H1 (cell line): Measurements from ENCODE around the gene PLEKHA1.

Source experiments
- CEBPB ChIP-seq: IDR thresholded peaks from 2 replicates; pipeline ENCODE4 v1.6.1; 2012; ENCODE audit warnings: low read depth, low read length
- EP300 ChIP-seq, 2 experiments: IDR thresholded peaks; 1 replicate in 1 of 2; 2 replicates in 1 of 2; pipeline ENCODE4 v1.6.1; 2011 to 2012; ENCODE audit warnings: low read depth in 2 of 2, low read length in 2 of 2, mild to moderate bottlenecking in 2 of 2, borderline replicate concordance in 1 of 2, inconsistent platforms in 1 of 2, moderate library complexity in 1 of 2
- GABPA ChIP-seq: IDR thresholded peaks from 2 replicates; pipeline ENCODE4 v1.6.1; 2011; ENCODE audit warnings: mild to moderate bottlenecking, low read length, moderate library complexity, borderline replicate concordance; ENCODE audit not compliant: insufficient read depth
- MAFK ChIP-seq: IDR thresholded peaks from 2 replicates; pipeline ENCODE4 v1.6.1; 2012; ENCODE audit warnings: low read depth, mild to moderate bottlenecking, improper control_type of control experiment, low read length
- PHF8 ChIP-seq: fragments of 200-600 bp; sonication (generic); conservative IDR thresholded peaks from 2 replicates; pipeline ENCODE4 v1.7.1; 2012; ENCODE audit warnings: low read depth, mild to moderate bottlenecking, inconsistent platforms, low read length, moderate library complexity
- POLR2A ChIP-seq, 2 experiments: IDR thresholded peaks; 1 replicate in 1 of 2; 2 replicates in 1 of 2; pipeline ENCODE4 v1.6.1; 2011; ENCODE audit warnings: low read depth in 2 of 2, low read length in 2 of 2, mild to moderate bottlenecking in 2 of 2; ENCODE audit errors: control extremely low read depth in 1 of 2
- POLR2AphosphoS5 ChIP-seq: IDR thresholded peaks from 2 replicates; pipeline ENCODE4 v1.6.1; 2011; ENCODE audit warnings: low read depth, low read length
- SIN3A ChIP-seq, 2 experiments: IDR thresholded peaks in 1 of 2; conservative IDR thresholded peaks in 1 of 2; 2 replicates each; pipeline ENCODE4 v1.6.1; 2011 to 2012; ENCODE audit warnings: low read length in 2 of 2, improper control_type of control experiment in 1 of 2, low read depth in 1 of 2, mild to moderate bottlenecking in 1 of 2
- TAF7 ChIP-seq: optimal IDR thresholded peaks from 2 replicates; pipeline ENCODE3; 2011; ENCODE audit warnings: low read depth, mild to moderate bottlenecking, inconsistent platforms, low read length, moderate library complexity, borderline replicate concordance
- TF ChIP-seq, protein P1 (sequence below), 3 experiments: IDR thresholded peaks; 1 replicate in 2 of 3; 2 replicates in 1 of 3; pipeline versions ENCODE4 v1.5.1 to v1.6.1; 2011; ENCODE audit warnings: low read length in 3 of 3, mild to moderate bottlenecking in 3 of 3, inconsistent platforms in 2 of 3, low read depth in 1 of 3, moderate library complexity in 1 of 3; ENCODE audit not compliant: insufficient read depth in 1 of 3; ENCODE audit errors: control extremely low read depth in 1 of 3

DNA sequence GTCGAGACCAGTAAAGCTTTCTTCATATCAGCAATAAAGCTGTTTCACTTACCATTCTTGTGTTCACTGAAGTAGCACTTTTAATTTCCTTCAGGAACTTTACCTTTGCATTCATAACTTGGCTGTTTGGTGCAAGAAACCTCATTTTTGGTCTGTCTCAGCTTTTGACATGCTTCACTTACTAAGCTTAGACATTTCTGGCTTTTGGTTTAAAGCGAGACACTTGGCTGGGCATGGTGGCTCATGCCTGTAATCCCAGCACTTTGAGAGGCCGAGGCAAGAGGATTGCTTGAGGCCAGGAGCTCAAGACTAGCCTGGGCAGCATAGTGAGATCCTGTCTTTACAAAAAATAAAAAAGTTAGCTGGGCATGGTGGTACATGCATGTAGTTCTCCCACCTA is 15.8 kb downstream of the PLEKHA1 start:
- TF ChIP-seq CEBPB (no peak), EP300 (IDR thresholded peaks at IDR 0.05; ENCODE audit: borderline replicate concordance in 1 of 2, low read depth in 2 of 2, low read length in 2 of 2) (no peak), POLR2AphosphoS5 (no peak), POLR2A (IDR thresholded peaks at IDR 0.05; ENCODE audit: control extremely low read depth in 1 of 2, low read depth in 2 of 2, low read length in 2 of 2) (no peak), MAFK (no peak), PHF8 (no peak), GABPA (no peak), SIN3A (conservative IDR thresholded peaks at IDR 0.05 in 1 of 2, IDR thresholded peaks at IDR 0.05 in 1 of 2; ENCODE audit: low read depth in 1 of 2, low read length in 2 of 2) (no peak), TAF7 (no peak)
- TF ChIP-seq, protein P1, sequence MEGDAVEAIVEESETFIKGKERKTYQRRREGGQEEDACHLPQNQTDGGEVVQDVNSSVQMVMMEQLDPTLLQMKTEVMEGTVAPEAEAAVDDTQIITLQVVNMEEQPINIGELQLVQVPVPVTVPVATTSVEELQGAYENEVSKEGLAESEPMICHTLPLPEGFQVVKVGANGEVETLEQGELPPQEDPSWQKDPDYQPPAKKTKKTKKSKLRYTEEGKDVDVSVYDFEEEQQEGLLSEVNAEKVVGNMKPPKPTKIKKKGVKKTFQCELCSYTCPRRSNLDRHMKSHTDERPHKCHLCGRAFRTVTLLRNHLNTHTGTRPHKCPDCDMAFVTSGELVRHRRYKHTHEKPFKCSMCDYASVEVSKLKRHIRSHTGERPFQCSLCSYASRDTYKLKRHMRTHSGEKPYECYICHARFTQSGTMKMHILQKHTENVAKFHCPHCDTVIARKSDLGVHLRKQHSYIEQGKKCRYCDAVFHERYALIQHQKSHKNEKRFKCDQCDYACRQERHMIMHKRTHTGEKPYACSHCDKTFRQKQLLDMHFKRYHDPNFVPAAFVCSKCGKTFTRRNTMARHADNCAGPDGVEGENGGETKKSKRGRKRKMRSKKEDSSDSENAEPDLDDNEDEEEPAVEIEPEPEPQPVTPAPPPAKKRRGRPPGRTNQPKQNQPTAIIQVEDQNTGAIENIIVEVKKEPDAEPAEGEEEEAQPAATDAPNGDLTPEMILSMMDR (IDR thresholded peaks at IDR 0.05; ENCODE audit: control extremely low read depth in 1 of 3, insufficient read depth in 1 of 3, low read depth in 1 of 3, low read length in 3 of 3) = no peak
